ENCODE data around the gene SPACA6.

Gene SPACA6

GRCh38 chr19:51702825-51703574 is 9.9 kb downstream of the SPACA6 start:
- ChIA-PET POLR2A (ENCODE audit: low non-redundant PET) (interaction anchor here (0.5 to 1.8 kb wide), 4 partner anchors 14 to 105 kb away, joined by 3 to 17 read pairs (median 3); no protein-coding TSS in a partner anchor), CTCF (interaction anchor here (0.7 to 1.9 kb wide), 4 partner anchors 9 to 75 kb away, joined by 3 to 5 read pairs (median 4); no protein-coding TSS in a partner anchor)
- H3K27ac ChIP-seq: peak overlapping the region; percentile 90
- no peak for TF ChIP-seq CTCF (conservative IDR thresholded peaks at IDR 0.05; ENCODE audit: low read depth)
- no peak for DNase-seq (ENCODE audit: low spot score)

- CTCF ChIA-PET: interaction anchor here (0.6 to 1.9 kb wide), 6 partner anchors 9 to 612 kb away, joined by 3 to 5 read pairs (median 3); no protein-coding TSS in a partner anchor
- H3K27ac ChIP-seq: peak overlapping the region; percentile 90
- POLR2A ChIA-PET (ENCODE audit: low non-redundant PET): interaction anchor here (0.5 to 1.8 kb wide), 3 partner anchors 13 to 105 kb away, joined by 3 to 17 read pairs (median 3); no protein-coding TSS in a partner anchor
- TF ChIP-seq CTCF (conservative IDR thresholded peaks at IDR 0.05; ENCODE audit: low read depth): no peak; the same call in 1 of the 2 replicates
- peak; percentile 94 for DNase-seq (ENCODE audit: low spot score)
Measured at GRCh38 chr19:51703575-51704515, 10.7 kb downstream of the SPACA6 start.

- ChIA-PET CTCF (interaction anchor here (0.5 to 1.9 kb wide), 4 partner anchors 23 to 73 kb away, joined by 3 to 5 read pairs (median 3); no protein-coding TSS in a partner anchor), POLR2A (ENCODE audit: low non-redundant PET) (interaction anchor here (0.8 to 1.8 kb wide), 2 partner anchors 14 to 16 kb away, joined by 3 to 17 read pairs; no protein-coding TSS in a partner anchor)
- H3K27ac ChIP-seq: peak overlapping the region; percentile 90
- no peak for DNase-seq (ENCODE audit: low spot score)
- TF ChIP-seq CTCF (conservative IDR thresholded peaks at IDR 0.05; ENCODE audit: low read depth): no peak
Measured at GRCh38 chr19:51704626-51705025, 11.5 kb downstream of the SPACA6 start.

GRCh38 chr19:51706296-51706695 is 13.2 kb downstream of the SPACA6 start:
- CTCF ChIA-PET: no interaction called here
- TF ChIP-seq CTCF (conservative IDR thresholded peaks at IDR 0.05; ENCODE audit: low read depth): no peak
- no peak overlapping the region; the same call in 1 of the 2 replicates for H3K27ac ChIP-seq
- POLR2A ChIA-PET (ENCODE audit: low non-redundant PET): interaction anchor here (0.7 kb wide), 1 partner anchor 458 kb away, joined by 3 read pairs; no protein-coding TSS in a partner anchor
- DNase-seq (ENCODE audit: low spot score): no peak

GRCh38 chr19:51706885-51707284 is 13.8 kb downstream of the SPACA6 start:
- no peak for DNase-seq (ENCODE audit: low spot score)
- CTCF ChIA-PET: no interaction called here
- no peak for TF ChIP-seq CTCF (conservative IDR thresholded peaks at IDR 0.05; ENCODE audit: low read depth)
- H3K27ac ChIP-seq: no peak overlapping the region; the same call in 1 of the 2 replicates
- POLR2A ChIA-PET (ENCODE audit: low non-redundant PET): interaction anchor here (0.7 kb wide), 1 partner anchor 458 kb away, joined by 3 read pairs; no protein-coding TSS in a partner anchor

GRCh38 chr19:51708811-51709210 is 15.7 kb downstream of the SPACA6 start:
- CTCF ChIA-PET: interaction anchor here (1.4 kb wide), 1 partner anchor 69 kb away, joined by 8 read pairs; no protein-coding TSS in a partner anchor
- POLR2A ChIA-PET (ENCODE audit: low non-redundant PET): no interaction called here
- no peak for TF ChIP-seq CTCF (conservative IDR thresholded peaks at IDR 0.05; ENCODE audit: low read depth)
- no peak for DNase-seq (ENCODE audit: low spot score)
- no peak overlapping the region for H3K27ac ChIP-seq
